MM.1S (cell line): ENCODE measurements around the gene ZNF622.

Experiments used
- CTCF ChIP-seq: fragments of 300-600 bp; sonication (generic); IDR thresholded peaks from 2 replicates; pipeline ENCODE4 v1.5.1; 2016; ENCODE audit warnings: antibody characterized with exemption, low read length, mixed read lengths
- EZH2 ChIP-seq: fragments of 300-600 bp; sonication (generic); optimal IDR thresholded peaks from 2 replicates; pipeline ENCODE3; 2017; ENCODE audit warnings: low read depth, mild to moderate bottlenecking, antibody characterized with exemption, low read length, mixed read lengths
- EZH2phosphoT487 ChIP-seq: fragments of 300-600 bp; sonication (generic); IDR thresholded peaks from 2 replicates; pipeline ENCODE4 v1.6.1; 2018; ENCODE audit warnings: antibody characterized with exemption, low read length

- TF ChIP-seq EZH2 (no peak), CTCF (no peak), EZH2phosphoT487 (no peak)
These were observed 37.2 kb downstream of the ZNF622 start for GRCh38 chr5:16428359-16428758.
